HG03342 (cell line): ENCODE data around the gene PPP1CB.

ENCODE experiments used
- ATAC-seq: cut with Tn5 transposase; IDR thresholded peaks from one replicate; pipeline ENCODE4 v1.9.1; 2021; ENCODE audit warnings: mild to moderate bottlenecking, moderate library complexity; ENCODE audit not compliant: unreplicated experiment

PPP1CB gene

DNA sequence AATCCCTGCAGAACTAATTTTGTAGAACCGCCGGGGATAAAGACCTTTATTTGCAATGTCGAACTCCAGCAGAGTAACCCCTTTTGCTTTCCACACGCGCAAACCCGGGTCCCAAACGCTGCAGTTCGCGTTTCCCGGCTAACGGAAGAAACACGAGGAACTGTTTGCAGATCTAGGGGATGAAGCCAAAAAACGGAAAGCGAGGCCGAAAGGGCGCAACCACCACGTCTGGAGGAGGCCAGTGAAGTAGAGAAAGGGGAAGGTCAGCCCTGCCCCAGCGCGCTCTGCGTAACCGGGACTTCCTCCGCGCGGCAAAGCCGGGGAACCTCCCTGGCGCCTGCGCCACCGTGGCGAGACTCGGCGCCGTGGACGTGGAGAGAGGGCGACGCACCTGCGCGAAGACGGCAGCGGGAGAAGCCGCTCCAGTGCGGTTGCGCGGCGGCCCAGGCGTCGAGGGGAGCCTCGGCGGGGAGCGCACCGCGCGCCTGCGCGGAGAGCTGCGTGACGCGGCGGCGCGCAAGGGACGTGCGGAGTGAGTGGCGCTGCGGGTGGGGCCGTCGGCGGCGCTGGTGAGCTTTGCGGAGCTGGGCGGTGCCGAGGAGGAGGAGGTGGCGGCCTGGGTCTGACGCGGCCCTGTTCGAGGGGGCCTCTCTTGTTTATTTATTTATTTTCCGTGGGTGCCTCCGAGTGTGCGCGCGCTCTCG, at the start of gene PPP1CB:
Gene PPP1CB (plus strand): TSS at position 579 of the 704 bp plus-strand sequence. CDS start 295 bp downstream, outside the sequence.
- ATAC-seq = peak; percentile 86

DNA sequence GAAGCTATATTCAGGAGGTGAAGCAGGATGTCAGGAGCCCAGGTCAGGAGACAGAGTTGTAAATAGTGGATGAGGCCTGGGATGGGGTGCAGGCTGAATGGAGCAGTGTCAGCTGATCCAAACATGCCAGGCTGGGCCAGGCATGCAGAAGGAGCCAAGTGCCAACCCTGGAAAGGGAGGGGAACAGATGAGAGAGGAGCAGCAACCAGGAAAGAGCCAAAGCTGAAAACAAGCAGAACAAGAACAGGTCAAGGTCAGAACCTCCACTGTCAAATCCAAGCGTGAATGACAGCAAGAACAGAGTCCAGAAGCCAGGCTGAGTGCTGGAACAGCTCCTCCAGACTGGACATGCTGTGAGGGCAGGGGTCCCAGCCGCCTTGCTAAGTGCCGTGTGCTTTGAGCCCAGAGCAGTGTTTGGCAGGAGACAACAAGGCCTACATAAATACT, 49.2 kb upstream of the PPP1CB start:
- ATAC-seq = no peak

- no peak for ATAC-seq
These were observed 48.8 kb upstream of the PPP1CB start for GRCh38 chr2:28702878-28703277.

DNA sequence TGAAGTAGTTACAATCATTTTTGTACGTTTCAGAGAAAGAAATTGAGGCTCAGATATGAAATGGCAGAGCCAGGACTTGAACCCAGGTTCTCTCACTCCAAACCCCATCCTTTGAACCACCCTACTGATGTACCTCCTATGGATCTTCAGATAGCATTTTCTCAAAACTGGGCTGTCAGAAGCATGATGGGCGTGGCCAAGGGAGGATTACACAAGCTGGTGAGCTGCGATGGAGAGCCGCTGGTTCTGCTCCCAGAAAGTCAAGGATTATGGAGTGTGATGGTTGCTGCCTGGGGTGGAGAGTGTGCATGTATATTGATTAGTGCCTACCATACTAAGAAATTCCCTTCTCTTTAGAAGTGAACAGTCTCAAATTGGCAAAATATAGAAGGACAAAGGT, 47.0 kb upstream of the PPP1CB start:
- no peak for ATAC-seq

DNA sequence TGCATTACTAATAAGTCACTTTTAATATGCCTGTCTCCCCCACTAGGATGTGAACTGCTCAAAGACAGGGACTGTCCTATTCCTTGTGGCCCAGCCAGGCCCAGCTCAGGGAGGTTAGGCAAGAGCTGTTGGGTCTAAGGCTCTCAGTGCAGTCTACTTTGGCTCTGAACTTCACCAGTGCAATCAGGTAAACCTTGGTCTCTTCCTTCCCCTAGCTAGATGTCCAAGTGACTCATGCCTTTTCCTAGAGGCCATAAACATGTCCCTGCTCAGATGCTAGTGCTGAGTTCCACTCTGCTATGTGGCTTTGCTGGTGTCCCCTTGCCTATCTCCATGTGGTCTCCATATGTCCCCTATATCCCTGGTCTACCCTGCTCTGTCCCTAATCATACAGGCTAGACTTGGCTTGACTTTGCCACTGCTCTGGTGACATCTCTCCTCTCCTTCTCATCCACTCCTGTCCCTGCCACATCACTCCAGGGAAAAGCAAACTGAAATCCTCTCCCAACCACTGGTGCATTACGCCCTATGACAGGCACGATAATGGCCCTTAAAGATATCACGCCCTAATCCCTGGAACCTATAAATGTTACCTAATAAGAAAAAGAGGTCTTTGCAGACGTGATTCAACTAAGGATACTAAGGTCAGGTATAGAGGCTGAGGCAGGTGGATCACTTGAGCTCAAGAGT, 45.7 kb upstream of the PPP1CB start:
- no peak for ATAC-seq

DNA sequence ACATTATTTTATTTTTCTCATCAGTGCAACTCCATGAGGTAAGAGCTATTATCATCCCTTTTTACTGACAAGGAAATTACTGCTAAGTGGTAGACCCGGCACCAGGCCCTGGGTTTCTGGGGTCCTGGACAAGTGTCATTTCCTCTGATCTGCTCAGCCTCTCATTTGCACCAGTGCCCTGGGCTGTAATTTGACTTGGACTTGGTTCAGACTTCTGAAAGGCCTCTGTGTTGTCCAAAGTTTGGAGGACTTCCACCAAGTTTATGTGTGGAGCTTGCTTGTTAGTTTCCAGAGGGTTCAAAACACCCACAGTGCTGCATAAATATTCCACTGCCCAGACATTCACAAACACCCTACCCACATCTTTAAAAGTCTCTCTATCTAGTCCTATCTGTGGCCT, 44.0 kb upstream of the PPP1CB start:
- ATAC-seq = no peak

DNA sequence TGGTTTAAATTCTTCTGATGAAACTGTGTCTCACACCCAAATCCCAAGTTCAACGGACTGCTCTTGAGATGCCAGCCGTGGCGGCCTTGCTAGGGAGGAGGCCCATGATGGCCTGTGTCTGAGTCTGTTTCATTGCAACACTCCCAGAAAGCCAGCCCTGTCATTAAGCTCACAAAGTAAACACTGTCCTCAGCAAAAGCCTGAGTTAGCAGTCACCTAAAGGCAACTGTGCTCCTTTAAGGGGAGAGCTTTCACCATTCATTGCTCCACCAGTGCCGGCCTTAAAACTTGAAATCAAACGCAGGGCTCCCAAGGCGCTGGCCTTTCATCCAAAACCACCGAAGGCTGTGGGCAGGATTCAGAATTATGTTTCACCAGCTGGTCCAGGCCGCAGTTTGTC, 42.5 kb upstream of the PPP1CB start:
- no peak for ATAC-seq

DNA sequence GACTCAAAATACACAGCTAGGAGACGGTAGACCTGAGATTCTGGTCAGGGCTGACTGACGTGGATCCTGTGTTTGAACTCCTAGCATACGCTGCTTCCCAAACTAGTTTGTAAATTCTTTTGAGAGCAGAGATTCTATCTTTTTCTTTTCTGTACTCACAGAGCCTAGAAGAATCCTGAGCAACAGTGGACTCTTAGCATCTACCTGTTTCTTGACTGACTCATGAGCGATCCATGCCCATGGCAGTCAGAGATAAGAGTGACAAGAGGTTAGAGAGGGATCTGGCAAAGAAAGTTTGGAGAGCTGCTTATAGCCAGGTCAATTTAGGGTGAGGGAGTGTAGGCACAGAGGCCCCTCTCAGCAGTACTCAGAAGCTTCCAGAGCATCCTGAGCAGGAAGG, 41.1 kb upstream of the PPP1CB start:
- ATAC-seq = no peak

- ATAC-seq = no peak
These were observed 37.9 kb upstream of the PPP1CB start for GRCh38 chr2:28713577-28714298.

DNA sequence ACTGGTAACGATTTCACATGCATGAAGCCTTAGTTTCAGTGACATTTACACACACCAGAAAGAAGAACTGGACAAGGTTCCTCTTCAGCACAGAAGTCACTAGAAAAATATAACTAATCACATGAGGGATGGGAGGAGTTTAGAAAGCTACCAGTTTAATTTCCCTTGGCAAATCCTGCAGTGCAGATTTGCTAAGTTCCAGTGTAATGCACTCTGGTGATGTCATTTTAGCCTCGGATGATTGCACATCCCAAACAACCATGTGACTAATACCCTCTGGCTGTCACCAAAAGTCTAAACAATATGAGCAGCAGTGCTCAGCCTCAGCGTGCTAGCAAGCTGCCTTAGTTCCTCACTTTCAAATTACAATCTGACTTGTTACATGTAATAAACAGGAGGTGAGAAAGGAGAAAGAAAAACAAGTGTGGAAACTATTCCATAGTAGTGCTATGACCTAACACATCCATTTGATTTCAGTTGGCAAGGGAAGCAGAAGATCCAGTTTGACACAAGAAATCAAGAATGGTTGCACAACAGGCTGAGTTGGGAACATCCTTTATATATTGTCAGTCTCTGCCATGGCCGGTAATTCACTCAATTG, 35.3 kb upstream of the PPP1CB start:
- ATAC-seq = no peak

DNA sequence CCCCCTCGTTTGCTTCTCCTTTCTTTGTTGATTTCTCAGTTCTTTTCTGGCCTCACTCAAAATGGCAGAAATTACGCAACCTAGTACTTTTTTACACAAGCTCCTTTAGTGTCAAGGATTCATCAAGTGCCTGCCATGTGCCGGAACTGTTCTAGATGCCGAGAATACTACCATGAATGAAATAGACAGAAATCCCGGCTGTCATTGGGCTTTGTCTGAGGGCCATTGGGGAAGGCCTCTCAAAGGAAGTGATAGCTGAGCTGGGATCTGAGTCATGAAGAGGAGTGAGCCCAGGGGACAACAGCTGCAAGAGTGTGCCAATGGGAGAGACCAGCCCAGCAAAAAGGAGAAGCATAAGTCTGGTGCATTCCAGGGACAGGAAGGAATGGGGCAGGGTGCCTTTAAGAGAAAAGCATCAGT, 34.3 kb upstream of the PPP1CB start:
- no peak for ATAC-seq

DNA sequence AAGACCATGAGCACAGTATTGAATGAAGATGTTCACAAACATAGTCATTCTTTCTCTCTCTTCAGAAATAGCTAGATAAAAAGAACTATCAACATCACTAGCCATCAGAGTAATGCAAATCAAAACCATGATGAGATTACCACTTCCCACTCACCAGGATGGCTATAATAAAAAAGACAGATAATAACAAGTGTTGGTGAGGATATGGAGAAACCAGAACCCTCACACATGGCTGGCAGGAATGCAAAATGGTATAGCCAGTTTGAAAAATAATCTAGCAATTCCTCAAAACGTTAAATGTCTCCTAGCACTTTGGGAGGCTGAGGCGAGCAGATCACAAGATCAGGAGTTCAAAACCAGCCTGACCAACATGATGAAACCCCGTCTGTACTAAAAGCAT, 31.3 kb upstream of the PPP1CB start:
- ATAC-seq = no peak

DNA sequence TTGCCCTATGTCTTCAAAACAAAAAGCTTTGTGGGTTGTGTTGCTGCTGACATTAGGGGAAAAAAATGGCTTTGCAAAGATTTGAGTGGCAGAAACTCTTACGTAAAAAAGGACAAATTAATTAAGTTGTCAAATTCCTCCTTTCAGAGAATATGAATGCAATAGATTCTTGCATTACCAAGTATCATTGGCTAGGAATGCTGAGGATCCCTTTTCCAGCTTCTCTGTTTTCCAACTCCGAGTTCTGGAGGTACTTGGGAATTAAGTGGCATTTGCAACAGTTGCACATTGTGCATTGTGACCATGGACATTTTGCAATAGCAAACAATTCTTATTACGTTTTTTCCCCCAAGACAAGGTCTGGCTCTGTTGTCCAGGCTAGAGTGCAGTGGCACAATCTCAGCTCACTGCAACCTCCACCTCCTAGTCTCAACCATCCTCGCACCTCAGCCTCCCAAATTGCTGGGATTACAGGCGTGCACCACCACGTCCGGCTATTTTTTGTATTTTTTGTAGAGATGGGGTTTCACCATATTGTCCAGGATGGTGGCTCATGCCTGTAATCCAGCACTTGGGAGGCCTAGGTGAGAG, 29.9 kb upstream of the PPP1CB start:
- ATAC-seq = no peak

DNA sequence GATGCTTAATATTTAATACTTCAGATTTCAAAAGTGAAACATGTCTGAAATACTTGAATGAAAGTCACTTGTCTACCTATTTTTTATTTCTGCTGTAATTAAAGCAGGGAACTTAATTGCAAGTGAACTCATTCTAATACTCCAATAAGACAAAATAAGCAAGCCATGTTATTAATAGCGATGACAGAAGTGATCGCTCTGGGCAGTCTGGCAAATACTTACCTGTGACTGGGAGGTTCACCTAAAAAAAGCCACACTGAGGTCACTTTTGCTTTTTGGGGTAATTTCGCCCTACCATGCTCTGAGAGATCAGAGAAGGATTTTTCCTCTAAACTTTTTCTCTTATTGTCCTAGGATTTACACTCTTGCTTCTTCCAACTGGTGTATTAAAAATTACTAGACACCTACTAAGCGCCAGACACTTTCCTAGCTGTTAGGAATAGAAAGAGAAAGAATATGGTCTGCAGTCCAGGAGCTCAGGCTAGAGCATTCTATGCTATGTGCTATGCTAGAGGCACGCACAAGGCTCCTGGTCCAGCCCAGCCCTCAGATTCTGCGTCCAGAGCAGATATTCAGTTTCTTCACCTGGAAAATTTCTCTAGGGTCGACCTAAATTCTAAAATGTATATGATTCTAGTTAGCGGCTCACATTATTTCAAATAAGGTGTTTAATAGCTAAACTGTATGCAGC, 26.5 kb upstream of the PPP1CB start:
- no peak for ATAC-seq

DNA sequence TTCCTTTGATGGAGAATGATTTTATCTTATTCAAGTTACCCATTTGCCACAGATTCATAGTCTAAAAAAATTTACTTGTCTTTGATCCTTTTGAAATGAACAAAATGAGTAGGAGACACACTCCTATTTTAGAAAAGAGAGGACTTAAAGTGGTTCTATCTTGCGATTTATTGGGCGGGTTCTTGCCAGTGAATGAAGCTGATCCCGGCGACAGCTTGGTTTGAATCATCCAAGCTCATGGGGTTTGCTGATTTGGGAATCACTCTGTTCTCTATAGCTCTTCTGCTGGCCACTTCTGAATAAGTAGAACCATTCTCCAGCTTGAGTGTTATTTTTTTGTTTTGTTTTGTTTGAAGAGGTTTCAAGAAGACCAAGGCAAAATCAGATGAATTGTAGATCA, 25.5 kb upstream of the PPP1CB start:
- no peak for ATAC-seq

GRCh38 chr2:28729698-28730097, 21.9 kb upstream of the PPP1CB start:
- no peak for ATAC-seq

GRCh38 chr2:28730641-28731146, 20.9 kb upstream of the PPP1CB start:
- ATAC-seq = no peak

DNA sequence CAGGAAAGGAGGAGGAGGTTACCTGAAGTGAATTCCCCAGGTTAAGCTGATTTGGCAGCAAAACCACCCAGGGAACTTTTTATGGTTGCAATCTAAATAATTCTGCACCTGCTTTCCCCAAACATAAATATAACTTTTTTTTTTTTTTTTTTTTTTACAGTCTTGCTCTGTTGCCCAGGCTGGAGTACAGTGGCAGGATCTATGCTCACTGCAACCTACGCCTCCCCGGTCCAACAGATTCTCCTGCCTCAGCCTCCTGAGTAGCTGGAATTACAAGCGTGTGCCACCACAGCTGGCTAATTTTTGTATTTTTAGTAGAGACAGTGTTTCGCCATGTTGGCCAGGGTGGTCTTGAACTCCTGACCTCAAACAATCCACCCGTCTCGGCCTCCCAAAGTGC, 16.1 kb upstream of the PPP1CB start:
- no peak for ATAC-seq

- ATAC-seq = no peak
These were observed 15.6 kb upstream of the PPP1CB start for GRCh38 chr2:28736034-28736433.

- no peak for ATAC-seq
These were observed 14.0 kb upstream of the PPP1CB start for GRCh38 chr2:28737655-28738054.
